ENCODE results near the gene DACT3.

The DACT3 gene

DNA sequence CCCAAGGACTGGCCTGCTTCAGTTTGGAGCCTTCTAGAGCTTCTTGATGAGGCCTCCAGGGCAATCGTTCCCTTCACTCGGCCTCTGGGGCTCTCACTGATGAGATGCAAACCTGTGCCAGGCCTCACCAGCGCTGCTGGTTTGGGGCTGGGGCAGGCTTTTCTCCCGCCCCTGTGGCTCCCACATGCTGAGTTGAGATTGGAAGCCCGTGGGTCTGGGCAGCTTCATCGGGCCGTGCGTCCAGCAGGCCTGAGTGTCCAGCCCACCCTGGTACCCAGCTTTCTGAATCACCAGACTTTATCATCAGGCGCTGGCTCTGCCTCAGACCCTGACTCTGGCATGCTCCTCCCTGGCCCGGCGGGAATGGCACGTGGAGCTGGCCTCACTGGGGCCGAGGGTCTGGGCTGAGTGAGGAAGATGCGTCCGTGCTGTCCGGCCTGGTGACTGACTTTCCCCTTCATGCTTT is 55.6 kb downstream of the DACT3 start:
- TF ChIP-seq, protein P1, sequence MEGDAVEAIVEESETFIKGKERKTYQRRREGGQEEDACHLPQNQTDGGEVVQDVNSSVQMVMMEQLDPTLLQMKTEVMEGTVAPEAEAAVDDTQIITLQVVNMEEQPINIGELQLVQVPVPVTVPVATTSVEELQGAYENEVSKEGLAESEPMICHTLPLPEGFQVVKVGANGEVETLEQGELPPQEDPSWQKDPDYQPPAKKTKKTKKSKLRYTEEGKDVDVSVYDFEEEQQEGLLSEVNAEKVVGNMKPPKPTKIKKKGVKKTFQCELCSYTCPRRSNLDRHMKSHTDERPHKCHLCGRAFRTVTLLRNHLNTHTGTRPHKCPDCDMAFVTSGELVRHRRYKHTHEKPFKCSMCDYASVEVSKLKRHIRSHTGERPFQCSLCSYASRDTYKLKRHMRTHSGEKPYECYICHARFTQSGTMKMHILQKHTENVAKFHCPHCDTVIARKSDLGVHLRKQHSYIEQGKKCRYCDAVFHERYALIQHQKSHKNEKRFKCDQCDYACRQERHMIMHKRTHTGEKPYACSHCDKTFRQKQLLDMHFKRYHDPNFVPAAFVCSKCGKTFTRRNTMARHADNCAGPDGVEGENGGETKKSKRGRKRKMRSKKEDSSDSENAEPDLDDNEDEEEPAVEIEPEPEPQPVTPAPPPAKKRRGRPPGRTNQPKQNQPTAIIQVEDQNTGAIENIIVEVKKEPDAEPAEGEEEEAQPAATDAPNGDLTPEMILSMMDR (IDR thresholded peaks at IDR 0.05; ENCODE audit: low read depth, low read length), result no peak
- H3K4me3 ChIP-seq (ENCODE audit: low read depth, low read length), result no peak overlapping the region
- no peak for DNase-seq (ENCODE audit: low read depth, low spot score)
- in situ Hi-C loops (cut with HindIII; ENCODE audit: low sequenced_read_pairs), result no loop called here

DNA sequence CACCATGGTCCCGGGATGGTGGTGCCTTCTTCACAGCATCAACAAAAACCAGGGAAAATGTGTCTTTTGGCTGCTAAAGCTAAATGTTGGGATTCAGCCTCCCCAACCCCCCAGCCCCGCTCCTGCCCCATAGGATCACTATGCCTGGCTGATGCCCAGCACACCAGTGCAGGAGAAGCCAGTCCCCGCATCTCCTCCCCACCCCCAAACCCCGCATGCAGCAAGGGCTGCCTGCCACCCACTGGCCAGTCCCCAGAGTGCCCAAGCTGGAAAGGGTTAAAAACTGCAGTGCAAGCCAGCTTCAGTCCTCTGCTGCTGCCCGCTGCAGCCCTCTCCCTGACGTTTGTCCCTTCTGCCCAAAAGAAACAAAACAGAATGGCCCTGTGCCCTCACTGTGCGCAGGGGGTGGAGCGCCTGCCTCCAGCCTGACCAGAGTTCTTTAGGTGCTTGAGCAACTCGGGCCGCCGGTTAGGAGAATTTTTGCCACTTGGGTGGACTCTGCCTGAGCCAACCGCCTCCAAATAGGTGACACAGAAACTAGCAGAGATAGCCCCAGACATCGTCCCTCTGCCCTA is 56.1 kb downstream of the DACT3 start:
- TF ChIP-seq, protein P1 (IDR thresholded peaks at IDR 0.05; ENCODE audit: low read depth, low read length), result no peak
- in situ Hi-C loops (cut with HindIII; ENCODE audit: low sequenced_read_pairs), result no loop called here
- no peak overlapping the region for H3K4me3 ChIP-seq (ENCODE audit: low read depth, low read length)
- no peak for DNase-seq (ENCODE audit: low read depth, low spot score)

DNA sequence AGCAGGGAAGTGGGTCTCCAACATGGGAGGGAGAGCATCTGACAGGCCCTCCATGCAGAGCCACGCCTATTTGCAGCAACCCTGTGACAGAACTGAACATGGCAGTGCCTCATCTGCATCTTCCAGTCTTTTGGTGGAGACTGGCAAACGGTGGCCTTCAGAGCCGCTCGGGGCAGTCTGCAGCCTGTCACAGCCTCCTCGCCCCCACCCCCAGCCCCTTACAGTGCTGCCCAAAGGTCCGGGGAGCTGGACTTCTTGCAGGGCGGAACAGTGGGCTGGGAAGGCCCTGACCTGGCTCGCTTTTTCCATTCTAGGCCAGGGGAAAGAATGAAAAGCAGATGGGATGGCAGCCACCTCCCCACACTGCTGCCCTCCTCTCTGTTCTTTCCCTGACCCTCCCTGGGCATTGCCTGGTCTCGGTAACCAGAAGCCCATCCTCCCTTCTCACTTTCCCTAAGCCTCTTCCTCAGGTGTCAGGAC is 57.2 kb downstream of the DACT3 start:
- no peak for DNase-seq (ENCODE audit: low read depth, low spot score)
- TF ChIP-seq, protein P1 (IDR thresholded peaks at IDR 0.05; ENCODE audit: low read depth, low read length), result no peak
- H3K4me3 ChIP-seq (ENCODE audit: low read depth, low read length), result no peak overlapping the region
- in situ Hi-C loops (cut with HindIII; ENCODE audit: low sequenced_read_pairs), result no loop called here

DNA sequence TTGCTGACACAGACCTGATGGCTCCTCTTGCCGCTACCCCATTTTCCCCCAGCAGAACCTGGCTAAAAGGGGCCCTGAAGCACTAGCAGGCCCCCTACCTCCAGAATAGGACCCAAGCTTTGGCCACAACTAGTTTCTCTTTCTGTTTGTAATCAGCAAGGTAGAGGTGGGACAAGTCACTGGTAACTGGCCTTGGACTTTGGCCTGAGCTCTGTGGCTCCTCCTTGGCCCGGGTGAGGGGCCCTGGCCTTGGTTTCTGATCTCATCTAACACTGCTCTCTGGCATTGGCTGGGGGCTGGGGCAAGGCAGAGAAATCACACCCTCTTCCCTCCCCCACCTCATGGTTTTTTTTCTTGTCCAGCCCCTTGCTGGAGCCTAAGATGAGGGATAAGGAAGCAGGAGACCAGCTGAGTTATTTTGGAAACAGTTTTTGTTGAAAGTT is 57.8 kb downstream of the DACT3 start:
- in situ Hi-C loops (cut with HindIII; ENCODE audit: low sequenced_read_pairs), result no loop called here
- peak overlapping the region; percentile 100 for H3K4me3 ChIP-seq (ENCODE audit: low read depth, low read length)
- no peak for DNase-seq (ENCODE audit: low read depth, low spot score)
- TF ChIP-seq, protein P1 (IDR thresholded peaks at IDR 0.05; ENCODE audit: low read depth, low read length), result no peak

DNA sequence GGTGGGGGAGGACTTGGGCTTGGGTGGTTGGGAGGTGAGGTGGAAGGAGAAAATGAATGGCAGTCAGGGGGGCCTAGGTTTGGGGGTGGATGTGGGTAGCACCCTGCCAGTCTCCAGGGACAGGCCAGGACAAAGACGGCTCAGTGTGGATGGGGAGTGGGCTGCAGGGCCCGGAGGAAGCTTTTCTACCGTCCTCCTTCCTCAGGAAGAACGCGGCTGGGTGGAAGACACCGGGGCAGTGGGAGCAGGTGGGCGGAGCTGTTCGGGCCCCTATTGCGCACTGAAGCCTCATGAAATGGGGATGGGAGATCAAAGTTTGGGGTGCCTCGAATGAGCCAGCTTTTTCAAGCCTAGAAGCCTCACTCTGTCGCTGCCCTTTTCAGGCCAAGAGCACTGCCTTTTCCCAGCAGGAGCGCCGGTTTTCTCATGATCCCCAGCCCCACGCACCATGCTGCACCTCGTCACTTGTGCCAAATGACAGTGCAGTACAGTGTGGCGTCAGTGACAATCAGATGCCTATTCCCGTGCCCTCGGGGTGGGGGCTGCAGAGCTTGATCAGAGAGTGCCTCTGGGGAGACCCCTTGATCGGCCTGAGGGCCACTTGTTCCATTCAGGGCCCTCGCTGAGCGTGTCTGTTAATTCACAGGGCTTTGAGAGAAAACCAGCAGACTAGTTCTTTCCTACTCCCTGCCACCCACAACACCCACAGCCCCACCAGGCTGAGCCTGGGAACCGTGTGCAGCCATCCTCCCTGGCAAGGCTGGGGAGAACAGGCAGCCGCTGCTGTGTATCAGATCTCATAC is 58.4 kb downstream of the DACT3 start:
- in situ Hi-C loops (cut with HindIII; ENCODE audit: low sequenced_read_pairs), result no loop called here
- peak overlapping the region; percentile 100 for H3K4me3 ChIP-seq (ENCODE audit: low read depth, low read length)
- TF ChIP-seq, protein P1 (IDR thresholded peaks at IDR 0.05; ENCODE audit: low read depth, low read length), result no peak
- DNase-seq (ENCODE audit: low read depth, low spot score), result no peak

DNA sequence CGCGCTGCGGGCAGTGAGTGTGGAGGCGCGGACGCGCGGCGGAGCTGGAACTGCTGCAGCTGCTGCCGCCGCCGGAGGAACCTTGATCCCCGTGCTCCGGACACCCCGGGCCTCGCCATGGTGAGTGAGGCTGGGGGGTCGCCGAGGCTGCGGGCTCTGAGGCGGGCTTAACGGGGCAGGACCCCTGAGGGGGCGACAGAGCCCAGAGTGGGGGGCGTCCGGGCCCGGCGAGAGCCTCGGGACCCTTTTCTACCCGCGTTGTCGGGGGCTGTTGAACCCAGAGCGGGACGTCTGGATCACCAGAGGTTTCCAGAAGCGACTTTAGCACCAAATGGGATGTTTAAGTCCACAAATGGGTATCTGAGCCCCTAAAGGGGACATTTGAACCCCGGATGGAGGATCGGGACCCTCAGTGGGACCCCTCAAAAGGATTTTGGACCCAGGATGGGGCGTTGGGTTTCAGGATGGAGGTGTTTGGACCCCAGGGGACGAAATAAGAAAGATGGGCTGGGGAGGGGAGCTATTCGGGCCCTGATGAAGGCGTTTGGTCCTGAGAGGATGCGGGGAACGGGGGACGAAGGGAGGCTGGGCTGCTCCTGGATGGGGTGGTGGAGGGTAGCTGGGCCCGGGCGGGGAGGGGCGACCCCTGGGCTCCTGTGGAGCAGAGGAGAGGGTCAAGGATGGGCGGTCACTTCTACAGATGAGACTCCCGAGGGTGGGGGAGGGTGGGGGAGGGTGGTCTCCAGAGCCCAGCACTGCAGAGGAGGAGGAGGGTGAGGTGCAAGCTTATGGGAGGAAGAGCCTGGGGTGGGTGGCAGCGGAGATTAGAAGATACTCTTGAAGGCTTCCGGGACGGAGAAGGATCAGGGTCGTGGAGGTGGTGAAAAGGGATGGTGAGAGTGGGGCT is 59.4 kb downstream of the DACT3 start, which contains the start of gene CALM3:
TSS of gene CALM3 (plus strand) at position 13 of the 907 bp plus-strand sequence. CDS start at position 118, 105 bp downstream.
- TF ChIP-seq, protein P1 (IDR thresholded peaks at IDR 0.05; ENCODE audit: low read depth, low read length), result no peak
- in situ Hi-C loops (cut with HindIII; ENCODE audit: low sequenced_read_pairs), result no loop called here
- H3K4me3 ChIP-seq (ENCODE audit: low read depth, low read length), result peak within 1 kb of the TSS; percentile 100
- DNase-seq (ENCODE audit: low read depth, low spot score), result no peak
